ENCODE data around the gene KDELR1. TPM values are rescaled to one million over a fixed set of nuclear protein-coding genes. Genes with fewer than 3 reads are reported as not detected.

KDELR1 gene
- total and polyA plus RNA-seq, 9 of the 15 experiments (the other 6 are each of a cell fraction or from before 2014, with no cell fraction given): 6.1 to 165 (median 58.5) TPM

DNA sequence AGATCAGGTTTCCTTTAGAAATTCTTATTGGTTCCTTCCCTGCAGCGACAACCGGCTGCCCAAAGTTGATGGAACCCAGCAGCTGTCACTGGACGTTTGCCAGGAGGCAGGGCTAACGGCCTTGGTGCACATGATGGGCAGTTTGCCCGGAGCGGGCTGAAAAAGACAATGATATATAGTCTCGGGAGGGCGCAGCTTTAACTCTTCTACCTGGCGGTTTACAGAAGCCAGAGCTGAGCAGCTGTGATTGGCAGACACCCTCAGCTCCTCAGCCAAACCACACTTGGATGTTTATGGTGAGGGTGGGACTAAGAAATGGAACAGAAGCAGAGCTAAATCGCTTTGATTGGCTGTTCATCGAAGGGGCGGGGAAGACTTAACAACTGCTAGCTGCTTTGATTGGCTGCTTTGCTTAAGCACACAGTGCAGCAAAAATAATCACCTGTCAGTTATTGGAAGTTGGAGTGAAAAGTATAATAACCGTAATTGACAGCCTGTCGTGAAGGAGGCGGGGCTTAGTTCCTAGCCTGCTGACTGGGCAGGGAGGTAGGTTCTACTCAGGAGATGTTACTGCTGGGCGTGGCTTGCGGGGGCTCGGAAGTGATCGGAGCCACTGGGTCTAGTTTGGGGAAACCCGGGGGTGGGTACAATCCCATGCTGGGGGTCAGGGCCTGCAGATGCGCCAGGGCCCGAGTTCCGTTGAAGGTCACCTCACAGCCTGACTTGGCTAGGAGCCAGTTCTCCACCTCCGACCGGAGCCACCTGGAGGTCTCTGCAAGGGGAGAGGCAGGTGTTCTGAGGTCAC, 58.5 kb downstream of the KDELR1 start (continued):
- TF ChIP-seq ZNF511 (CRISPR knock-in tag; IDR thresholded peaks at IDR 0.05) (no peak), MYBL2 (IDR thresholded peaks at IDR 0.05; ENCODE audit: low read depth) (no peak; the same call in 1 of the 2 replicates), MYBL2 (CRISPR knock-in tag; IDR thresholded peaks at IDR 0.05; ENCODE audit: borderline replicate concordance) (no peak), TSC22D4 (tag; IDR thresholded peaks at IDR 0.05) (no peak), RFX5 (IDR thresholded peaks at IDR 0.05; ENCODE audit: low read depth, low read length) (no peak), ZKSCAN8 (CRISPR knock-in tag; IDR thresholded peaks at IDR 0.05) (no peak), ZNF253 (CRISPR knock-in tag; conservative IDR thresholded peaks at IDR 0.05) (no peak), IRF2 (CRISPR knock-in tag; IDR thresholded peaks at IDR 0.05) (no peak), CGGBP1 (CRISPR knock-in tag; IDR thresholded peaks at IDR 0.05) (no peak), BRD4 (IDR thresholded peaks at IDR 0.05) (no peak), ZEB2 (IDR thresholded peaks at IDR 0.05) (peak; percentile 79)
- TF ChIP-seq, protein P1, sequence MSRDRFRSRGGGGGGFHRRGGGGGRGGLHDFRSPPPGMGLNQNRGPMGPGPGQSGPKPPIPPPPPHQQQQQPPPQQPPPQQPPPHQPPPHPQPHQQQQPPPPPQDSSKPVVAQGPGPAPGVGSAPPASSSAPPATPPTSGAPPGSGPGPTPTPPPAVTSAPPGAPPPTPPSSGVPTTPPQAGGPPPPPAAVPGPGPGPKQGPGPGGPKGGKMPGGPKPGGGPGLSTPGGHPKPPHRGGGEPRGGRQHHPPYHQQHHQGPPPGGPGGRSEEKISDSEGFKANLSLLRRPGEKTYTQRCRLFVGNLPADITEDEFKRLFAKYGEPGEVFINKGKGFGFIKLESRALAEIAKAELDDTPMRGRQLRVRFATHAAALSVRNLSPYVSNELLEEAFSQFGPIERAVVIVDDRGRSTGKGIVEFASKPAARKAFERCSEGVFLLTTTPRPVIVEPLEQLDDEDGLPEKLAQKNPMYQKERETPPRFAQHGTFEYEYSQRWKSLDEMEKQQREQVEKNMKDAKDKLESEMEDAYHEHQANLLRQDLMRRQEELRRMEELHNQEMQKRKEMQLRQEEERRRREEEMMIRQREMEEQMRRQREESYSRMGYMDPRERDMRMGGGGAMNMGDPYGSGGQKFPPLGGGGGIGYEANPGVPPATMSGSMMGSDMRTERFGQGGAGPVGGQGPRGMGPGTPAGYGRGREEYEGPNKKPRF (IDR thresholded peaks at IDR 0.05; ENCODE audit: low read depth, low read length): no peak
- TF ChIP-seq, protein P2, sequence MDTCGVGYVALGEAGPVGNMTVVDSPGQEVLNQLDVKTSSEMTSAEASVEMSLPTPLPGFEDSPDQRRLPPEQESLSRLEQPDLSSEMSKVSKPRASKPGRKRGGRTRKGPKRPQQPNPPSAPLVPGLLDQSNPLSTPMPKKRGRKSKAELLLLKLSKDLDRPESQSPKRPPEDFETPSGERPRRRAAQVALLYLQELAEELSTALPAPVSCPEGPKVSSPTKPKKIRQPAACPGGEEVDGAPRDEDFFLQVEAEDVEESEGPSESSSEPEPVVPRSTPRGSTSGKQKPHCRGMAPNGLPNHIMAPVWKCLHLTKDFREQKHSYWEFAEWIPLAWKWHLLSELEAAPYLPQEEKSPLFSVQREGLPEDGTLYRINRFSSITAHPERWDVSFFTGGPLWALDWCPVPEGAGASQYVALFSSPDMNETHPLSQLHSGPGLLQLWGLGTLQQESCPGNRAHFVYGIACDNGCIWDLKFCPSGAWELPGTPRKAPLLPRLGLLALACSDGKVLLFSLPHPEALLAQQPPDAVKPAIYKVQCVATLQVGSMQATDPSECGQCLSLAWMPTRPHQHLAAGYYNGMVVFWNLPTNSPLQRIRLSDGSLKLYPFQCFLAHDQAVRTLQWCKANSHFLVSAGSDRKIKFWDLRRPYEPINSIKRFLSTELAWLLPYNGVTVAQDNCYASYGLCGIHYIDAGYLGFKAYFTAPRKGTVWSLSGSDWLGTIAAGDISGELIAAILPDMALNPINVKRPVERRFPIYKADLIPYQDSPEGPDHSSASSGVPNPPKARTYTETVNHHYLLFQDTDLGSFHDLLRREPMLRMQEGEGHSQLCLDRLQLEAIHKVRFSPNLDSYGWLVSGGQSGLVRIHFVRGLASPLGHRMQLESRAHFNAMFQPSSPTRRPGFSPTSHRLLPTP (IDR thresholded peaks at IDR 0.05; ENCODE audit: borderline replicate concordance, extremely low read depth, insufficient read length): no peak
- TF ChIP-seq, protein P3, sequence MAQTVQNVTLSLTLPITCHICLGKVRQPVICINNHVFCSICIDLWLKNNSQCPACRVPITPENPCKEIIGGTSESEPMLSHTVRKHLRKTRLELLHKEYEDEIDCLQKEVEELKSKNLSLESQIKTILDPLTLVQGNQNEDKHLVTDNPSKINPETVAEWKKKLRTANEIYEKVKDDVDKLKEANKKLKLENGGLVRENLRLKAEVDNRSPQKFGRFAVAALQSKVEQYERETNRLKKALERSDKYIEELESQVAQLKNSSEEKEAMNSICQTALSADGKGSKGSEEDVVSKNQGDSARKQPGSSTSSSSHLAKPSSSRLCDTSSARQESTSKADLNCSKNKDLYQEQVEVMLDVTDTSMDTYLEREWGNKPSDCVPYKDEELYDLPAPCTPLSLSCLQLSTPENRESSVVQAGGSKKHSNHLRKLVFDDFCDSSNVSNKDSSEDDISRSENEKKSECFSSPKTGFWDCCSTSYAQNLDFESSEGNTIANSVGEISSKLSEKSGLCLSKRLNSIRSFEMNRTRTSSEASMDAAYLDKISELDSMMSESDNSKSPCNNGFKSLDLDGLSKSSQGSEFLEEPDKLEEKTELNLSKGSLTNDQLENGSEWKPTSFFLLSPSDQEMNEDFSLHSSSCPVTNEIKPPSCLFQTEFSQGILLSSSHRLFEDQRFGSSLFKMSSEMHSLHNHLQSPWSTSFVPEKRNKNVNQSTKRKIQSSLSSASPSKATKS (CRISPR knock-in tag; IDR thresholded peaks at IDR 0.05): no peak

Data from K562 (cell line).